NCI-H1105 treated with DMSO at 0.1 percent for 48 hours (cell line): ENCODE results near the gene PAOX.
"Not testable (repeated sequence)": the region's sequence is repeated elsewhere in the genome, so short reads cannot be mapped to it uniquely, and the experiment has no call there.

Experiments used
- DNase-seq: peaks from one replicate; lab custom pipeline; 2025; lab: John Stamatoyannopoulos, UW

The PAOX gene

DNA sequence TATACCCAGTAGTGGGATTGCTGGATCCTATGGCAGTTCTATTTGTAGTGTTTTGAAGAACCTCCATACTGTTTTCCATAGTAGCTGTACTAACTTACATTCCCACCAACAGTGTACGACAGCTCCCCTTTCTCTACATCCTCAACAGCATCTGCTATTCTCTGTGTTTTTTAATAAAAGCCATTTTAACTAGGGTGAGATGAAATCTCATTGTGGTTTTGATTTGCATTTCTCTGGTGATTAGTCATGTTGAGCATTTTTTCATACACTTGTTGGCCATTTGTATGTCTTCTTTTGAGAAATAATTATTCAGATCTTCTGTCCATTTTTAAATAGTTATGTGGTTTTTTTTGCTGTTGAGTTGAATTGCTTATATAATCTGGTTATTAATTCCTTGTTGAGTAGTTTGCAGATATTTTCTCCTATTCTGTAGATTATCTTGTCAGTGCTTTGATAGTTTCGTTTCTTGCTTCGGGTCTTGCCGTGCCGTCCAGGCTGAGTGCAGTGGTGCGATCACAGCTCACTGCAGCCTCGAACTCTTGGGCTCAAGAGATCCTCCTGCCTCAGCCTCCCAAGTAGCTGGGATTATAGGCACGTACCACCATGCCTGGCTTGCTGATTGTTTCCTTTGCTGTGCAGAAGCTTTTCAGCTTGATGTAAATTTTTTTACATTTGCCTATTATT, 26.9 kb downstream of the PAOX start:
- DNase-seq = no peak

DNA sequence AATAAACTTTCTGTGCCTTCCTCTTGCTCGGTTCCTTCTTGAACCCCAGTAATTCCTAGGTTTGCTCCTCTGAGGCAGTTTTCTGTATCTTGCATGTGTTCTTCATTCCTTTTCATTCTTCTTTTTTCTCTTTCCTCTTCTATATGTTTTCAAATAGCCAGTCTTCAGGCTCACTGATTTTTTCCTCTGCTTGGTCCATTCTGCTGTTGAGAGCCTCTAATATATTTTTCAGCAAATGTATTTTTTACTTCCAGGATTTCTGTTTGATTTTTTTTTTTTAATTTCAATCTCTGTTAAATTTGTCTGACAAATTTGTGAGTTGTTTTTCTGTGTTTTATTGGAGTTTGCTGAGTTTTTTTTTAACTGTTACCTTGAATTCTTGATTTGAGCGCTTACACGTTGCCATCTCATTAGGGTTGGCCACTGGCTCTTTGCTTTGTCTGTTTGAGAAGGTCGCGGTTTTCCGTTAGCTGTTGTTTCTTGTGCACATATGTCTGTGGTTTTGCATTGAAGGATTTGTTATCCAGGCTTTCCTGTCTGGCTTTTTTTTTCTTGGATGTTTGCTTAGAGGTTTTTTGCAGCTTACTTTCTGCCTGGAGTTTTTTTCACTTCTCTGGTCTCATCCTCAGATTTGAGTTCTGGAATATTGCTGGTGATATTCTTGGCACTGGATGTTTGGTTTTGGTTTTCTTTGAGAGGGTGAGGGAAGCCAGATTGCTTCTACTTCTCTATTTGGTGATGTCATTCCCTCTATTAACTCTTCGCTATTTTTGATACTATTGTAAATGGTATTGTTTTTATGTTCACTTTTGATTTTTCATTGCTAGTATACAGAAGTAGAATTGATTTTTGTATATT, 32.7 kb downstream of the PAOX start:
- DNase-seq = no peak

DNA sequence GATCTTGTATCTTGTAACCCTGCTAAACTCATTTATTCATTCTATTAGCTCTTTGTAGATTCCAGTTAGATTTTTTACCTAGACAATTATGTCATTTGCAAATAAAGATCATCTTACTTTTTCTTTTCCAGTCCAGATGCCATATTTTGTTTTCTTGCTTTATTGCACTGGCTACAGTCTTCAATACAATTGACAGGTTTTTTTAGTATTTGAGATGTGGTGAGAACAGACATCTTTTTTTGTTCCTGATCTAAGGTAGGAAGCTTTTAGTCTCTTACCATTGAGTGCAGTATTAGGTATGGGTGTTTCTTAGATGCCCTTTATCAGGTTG, 33.3 kb downstream of the PAOX start:
- DNase-seq = no peak

DNA sequence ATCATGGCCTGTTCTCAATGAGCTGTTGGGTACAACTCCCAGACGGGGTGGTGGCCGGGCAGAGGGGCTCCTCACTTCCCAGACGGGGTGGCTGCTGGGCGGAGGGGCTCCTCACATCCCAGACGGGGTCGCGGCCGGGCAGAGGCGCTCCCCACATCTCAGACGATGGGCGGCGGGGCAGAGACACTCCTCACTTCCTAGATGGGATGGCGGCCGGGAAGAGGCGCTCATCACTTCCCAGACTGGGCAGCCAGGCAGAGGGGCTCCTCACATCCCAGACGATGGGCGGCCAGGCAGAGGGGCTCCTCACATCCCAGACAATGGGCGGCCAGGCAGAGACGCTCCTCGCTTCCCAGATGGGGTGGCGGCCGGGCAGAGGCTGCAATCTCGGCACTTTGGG, 35.3 kb downstream of the PAOX start:
- not testable (repeated sequence) for DNase-seq

DNA sequence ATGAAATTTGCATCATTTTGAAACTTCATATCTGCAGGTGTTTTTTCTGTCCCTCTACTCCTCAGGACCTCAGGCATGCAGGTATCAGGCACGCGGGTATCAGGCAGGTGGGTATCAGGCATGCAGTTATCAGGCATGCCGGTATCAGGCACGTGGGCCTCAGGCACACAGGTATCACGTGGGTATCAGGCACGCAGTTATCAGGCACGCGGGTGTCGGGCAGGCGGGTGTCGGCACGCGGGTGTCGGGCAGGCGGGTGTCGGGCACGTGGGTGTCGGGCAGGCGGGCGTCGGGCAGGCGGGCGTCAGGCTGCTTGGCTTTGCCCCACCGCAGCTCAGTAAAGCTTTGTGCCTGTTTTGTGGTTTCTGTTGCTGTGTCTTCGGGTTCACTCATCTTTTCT, 36.7 kb downstream of the PAOX start:
- DNase-seq = no peak

DNA sequence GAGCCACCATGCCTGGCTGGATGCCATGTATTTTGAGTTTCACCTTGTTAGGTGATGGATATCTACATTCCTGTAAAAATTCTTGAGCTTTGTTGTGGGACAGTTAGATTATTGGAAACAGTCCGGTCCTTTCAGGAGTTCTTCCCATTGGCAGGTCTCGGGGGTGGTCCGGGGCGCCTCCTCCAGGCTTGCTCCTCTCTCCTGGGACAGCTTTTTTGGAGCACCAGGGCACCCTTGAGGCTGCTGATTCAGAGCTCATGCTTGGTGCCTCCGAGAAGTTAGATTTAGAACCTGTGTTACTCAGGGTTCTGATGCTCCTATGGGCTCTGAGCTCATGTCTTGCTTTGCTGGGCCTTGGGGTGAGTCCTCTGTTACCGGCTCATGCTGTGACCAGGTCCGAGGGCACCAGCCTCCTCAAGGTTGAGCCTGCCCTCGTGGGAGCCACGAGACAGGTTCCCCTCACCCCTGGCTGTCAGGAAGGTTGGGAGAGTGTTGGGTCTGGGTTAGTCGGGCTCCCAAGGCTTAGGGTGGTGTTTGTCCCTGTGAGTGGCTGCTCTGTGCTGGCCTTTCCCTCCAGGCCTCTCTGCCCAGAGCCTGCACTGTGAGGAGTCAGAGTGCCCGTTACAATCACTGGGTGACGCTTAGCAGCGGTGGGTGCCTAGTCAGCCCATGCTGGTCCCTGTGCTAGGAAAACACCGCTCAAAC, 39.4 kb downstream of the PAOX start:
- DNase-seq = no peak

DNA sequence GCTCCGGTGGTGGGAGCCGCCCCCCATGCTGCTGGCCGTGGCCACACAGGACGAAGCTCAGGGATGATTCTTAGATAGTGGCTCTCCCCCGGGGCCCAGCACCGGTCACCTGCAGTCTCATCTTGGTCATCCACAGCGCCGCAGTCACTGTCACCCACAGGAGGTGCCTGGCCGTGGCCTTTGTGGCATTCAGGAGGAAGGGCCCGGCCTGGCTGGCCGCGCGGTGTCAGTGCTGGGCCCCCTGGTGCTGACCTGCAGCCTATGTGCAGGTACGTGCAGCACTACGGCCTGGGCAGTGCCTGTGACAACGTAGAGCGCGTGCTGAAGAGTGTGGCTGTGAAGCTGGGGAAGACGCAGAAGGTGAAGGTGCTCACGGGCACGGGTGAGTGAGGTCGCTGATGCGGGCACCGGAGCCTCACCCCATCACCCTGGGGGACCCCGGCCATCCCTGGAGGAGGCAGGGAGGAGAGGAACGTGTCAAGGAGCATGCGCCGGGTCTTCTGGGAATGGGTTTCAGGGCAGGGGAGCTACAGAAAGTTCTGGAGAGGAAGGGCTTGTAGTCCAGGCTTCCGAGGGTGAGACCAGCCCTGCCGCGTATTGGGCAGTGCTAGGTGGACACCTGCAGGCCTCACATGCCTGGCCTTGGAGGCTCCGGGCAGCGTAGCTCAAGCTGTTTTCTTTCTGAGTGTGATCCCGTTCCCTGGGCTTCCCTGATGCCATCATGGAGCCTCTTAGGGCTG, 40.3 kb downstream of the PAOX start:
- DNase-seq = no peak

DNA sequence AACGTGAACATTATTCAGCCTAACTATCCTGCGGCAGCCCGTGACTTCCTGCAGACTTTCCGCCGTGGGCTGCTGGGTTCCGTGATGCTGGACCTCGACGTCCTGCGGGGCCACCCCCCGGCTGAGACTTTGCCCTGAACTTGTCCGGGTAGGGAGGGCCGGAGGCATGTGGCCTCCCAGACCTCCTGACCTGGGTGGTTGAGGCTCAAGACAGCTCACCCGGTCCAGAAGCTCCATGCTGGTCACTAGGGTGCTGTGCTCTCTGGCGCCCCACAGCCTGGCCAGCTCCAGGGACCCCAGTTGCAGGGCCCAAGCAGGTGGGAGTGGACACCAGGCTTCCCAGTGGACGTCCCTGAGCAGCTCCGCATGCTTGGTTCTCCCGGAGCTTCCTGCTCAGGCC, 41.0 kb downstream of the PAOX start:
- DNase-seq = no peak

DNA sequence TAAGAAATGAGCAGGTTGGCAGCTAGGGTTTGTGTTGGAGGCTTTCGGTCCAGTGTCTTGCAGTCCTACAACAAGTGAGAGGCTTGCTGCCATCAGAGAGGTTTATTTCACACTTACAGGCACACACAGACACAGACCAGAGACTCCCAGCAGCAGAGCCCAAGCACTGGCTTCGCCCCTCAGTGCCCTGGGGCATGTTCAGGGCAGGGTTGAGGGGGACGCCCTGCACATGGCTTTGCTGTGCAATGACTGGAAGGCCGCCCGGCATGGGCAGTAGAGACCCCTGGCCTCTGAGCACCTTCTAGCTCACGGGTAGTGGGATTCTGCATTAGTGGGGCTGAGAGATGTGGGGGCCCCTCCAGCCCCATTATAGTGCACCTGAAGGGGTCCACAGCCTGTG, 41.5 kb downstream of the PAOX start:
- DNase-seq = no peak

DNA sequence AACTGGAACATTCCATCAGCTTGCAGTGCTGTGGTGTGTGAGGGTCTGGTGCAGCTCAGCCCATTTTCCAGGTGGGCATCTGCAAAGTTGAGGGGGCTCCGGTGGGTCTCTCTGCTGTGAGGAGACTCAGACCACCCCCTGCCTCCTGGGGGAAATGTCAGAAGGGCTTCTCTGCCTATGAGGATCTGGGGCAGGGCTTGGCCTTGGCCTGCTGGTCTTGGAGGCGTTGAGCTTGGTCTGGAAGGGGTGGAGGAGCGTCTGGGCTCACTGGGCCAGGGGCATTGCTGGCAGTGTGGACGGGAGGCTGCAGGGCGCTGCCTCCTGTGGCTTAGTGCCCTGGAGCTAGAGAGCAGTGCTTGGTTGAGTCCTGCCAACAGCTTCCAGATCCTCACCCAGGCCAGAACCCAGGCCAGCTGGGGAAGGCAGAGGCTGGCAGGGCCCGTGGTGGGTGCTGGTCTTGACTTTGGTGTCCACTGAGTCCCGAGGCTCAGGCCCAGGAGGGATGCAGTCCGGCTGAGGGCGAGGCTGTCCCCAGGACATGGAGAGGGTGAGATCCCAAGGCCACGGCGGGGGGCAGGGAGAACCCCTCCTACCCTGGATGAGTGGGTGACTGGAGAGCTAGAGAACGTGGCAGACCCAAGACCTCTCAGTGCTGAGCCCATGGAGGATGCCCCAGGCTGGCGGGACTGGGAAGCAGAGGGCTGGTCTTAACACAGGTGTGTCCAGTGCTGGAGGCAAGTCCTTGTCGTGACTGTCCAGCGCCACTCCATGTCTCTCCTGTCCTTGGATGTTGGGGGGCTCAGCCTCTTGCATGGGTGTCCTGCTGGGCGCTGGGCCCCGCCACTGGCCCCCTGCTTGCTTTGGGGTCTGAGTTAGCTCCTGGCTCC, 42.5 kb downstream of the PAOX start:
- DNase-seq = no peak

DNA sequence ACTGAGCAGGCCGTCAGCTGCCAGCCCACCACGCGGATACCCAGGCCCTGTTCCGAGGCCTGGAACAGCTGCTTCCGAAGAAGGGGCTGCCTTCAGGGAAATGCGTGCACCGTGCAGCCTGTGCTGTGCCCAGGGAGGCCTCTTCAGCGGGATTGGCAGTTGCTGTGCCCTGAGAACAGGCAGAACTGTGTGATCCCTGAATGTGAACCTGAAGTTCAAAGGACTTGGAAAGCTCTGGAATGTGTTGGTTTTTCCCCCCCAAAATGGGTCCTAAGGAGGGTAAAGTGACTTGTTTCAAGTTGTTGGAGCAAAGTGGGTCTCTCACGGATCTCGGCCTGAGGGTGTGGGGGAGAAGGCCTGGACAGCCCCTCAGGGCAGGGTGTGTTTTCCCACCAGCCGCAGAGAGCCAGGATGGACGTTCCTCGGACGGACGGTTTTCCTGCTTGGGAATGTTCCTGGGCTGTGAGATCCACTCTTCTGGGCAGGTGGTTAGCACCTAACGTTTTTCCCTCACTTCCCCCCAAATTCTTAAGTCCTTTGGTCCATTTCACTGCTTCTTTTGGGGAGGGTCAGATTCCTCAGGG, 43.3 kb downstream of the PAOX start:
- no peak for DNase-seq

DNA sequence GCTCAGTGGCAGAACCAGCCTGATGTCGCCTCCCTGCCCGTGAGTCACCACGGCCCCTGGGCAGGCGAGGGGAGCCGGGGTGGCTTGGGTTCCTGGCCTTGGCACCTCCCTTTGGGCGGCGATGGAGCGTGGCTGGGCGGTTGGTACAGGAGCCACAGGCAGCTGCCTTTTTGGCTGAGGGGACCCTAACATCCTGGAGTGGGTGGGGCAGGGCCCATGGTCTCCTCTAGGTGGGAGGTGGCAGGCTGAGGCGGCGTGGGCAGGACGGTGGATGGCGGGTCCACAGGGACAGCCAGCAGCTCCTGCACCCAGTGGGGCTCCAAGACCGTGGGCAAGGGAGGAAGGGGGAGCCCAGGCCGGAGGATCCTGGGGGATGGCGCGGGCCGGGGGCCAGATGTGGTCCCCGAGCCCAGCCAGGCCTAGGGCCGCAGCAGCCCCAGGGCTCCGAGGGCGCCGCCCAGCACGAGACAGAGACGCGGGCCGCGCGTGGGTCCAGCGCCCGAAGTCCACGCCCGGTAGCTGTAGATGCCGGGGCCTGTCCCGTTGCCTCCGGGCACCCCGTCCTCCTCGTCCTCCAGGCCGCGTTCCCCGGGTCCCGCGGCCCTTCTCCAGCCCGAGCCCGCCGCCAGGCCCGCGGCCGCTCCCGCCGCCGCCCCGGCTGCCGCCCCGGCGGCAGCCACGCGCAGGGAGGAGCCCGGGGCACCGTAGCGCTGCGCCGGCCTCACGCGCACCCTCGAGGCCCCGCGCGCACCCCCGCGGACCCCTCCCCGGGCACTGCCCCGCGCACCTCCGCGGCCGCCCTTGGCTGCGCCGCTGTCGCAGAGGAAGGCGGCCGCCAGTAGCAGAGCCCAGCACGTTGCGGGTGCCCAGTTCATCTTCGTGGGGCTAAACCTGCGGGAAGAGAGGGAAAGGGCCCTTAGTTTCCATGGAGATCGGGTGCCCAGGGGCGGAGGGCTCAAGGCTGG, 44.0 kb downstream of the PAOX start:
- no peak for DNase-seq

DNA sequence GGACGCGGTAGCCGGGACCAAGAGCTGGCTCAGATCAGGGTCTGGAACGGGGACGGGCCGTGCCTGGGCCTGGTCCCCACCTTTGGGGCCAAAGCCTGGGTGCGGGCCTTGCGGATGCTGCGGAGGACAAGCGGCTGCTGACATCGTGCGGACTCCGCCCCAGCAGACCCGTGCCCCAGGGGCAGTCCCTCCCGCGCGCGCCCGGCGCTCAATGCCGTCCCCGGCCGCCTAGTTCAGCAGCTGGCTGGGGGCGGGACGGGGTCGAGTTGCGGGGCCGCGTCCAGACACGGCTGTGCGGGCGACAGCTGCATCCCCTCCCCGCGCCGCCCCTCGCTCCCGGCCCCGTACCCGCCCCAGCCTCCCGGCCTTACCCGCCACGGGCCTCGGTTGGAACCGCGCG, 45.0 kb downstream of the PAOX start:
- not testable (repeated sequence) for DNase-seq

DNA sequence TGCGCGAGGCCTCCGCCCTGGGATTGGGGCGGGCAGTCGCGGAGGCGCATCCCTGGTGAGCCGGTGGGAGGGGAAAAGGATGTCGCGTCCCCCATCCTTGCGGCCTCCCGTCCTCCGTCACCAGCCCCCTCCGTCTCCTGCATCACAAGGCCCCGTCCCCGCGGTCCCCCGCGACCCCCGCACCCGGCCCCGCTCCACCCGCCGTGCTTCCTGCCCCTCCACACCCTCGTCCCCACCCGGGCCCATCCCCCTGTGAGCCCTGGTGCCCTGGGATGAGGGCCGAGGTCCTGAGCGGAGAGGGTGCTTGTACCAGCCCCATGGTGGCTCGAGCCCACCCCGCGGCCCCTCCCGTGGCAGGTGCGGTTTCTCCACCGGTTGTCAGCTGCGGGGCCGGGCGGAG, 45.5 kb downstream of the PAOX start, which contains the start of gene SPRN:
Gene SPRN (minus strand): TSS at position 25 of the 400 bp plus-strand sequence. CDS start 944 bp downstream, outside the sequence.
- not testable (repeated sequence) for DNase-seq

DNA sequence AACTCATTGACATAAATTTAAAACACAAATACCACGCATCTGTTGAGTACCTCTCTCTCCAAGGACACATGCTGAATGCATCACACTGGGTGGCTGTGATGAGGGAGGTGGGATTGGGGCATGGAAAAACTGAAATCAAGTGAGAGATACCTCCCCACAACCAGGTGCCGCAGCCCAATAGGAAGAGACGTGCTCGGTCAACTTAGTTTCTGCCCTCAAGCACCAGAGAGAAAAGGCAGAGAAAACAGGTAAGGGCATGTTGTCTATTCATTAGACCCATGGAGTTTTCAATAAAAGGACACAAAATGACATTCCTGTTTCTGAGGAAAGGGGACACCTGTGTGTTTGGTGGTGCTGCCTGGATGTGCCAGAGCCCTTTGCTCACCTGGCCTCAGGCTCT, 50.5 kb downstream of the PAOX start:
- DNase-seq = not testable (repeated sequence)

DNA sequence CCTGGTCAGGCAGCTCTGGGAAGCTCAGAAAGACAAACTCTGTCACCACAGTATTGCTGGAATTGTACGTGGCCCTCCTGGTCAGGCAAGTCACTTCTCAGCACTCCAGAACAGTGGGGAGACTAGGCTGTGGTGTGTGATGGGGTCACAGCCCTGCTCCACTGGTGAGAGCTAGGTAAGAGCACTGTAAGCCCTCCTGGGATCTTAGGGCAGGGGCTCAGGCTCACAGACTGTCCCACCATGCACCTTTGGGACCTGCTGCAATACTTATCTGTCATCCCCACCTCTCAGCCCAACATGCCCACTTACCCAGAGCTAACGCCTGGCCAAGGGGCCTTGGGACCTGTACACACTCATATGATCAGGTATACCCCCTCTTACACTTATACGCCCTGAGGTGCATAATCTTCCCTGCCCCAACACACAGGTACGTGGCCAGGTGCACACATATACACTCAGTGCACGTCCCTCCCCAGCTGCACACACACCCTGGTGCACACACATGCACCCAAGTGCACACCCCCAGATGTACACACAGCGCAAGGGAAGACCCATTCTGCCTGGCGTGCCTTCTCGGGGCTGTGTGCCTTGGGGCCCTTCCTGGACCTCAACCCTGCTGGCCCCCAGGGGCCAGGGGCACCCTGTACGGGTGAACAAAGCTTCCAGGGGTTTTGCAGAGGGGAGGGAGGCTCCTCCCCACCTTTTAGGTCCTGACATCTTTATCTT, 53.0 kb downstream of the PAOX start:
- not testable (repeated sequence) for DNase-seq

DNA sequence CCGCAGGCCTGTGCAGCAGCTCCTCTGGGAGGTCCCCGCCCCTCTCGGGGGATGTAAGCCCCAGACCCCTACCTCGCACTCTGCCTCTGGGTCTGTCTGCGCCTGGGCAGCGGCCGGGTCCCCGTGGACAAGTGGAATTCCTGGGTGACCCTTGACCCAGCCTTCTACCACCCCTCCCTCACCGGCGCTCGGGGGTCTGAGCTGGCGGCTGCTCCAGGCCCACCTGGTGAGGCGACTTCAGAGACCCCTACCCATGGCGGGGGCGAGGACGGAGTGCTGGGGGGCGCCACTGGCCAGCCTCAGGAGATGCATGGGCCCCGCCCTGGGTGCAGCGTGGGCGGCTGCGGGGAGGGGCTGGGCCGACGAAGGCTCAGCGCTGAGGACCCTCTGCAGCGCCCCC, 53.7 kb downstream of the PAOX start:
- DNase-seq = not testable (repeated sequence)

DNA sequence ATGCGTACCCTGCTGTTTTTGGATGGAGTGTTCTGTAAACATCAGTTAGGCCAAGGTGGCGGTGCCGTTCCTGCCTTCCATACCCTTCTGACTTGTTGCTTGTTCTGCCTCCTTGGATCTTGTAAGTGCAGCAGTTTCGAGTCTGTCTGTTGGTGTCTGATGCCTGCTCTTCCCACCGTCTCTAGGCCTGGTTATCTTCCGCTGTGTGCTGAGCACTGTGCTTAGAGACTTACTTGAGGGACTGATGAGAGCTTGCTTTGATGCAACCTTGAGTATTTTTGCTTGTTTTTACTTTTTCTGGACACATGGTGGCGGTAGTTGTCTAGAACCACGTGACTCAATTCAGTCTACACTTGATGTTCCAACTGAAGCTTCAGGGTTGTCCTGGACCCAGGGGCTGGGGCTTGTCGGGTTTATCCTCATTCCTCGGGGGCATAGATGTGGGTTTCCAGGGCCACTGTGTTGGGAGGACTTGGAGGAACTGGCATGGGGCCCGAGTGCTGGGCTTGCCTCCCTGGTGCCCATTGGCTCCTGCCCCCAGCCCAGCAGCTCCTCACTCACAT, 59.7 kb downstream of the PAOX start:
- no peak for DNase-seq
